Measurements from ENCODE around the gene DDX50. TPM values are rescaled to one million over a fixed set of nuclear protein-coding genes. Genes with fewer than 3 reads are reported as not detected.

DDX50 gene
- total RNA-seq, 1 experiment from 2014 or later: 46.9 TPM

GRCh38 chr10:68857005-68857404 lies 44.1 kb upstream of the DDX50 start:
- no TSS peak for BruUV-seq (replicated peaks)
- ChIA-PET POLR2A (no interaction called here), CTCF (no interaction called here)
- Histone ChIP-seq H3K27me3 (ENCODE audit: control insufficient read depth, insufficient read depth, low read length) (no peaks in the 10 kb centered on the region), H3K27ac (ENCODE audit: low read length) (no peak overlapping the region), H3K4me1 (ENCODE audit: control insufficient read depth, insufficient read depth, low read length) (no peaks in the 10 kb centered on the region), H3K36me3 (ENCODE audit: control insufficient read depth, insufficient read depth, low read length) (no peaks in the 10 kb centered on the region), H3K4me3 (ENCODE audit: low read depth in 2 of 2, low read length in 2 of 2) (no peak overlapping the region), H3K9me3 (ENCODE audit: control insufficient read depth, insufficient read depth, low read depth, low read length) (peaks cover 13% of the 10 kb centered on the region)
- ATAC-seq (no peak), DNase-seq (ENCODE audit: low read depth, low spot score) (no peak)
- TF ChIP-seq REST (IDR thresholded peaks at IDR 0.05; ENCODE audit: insufficient read depth in 1 of 2, low read depth in 2 of 2, low read length in 1 of 2) (no peak), CTCF (IDR thresholded peaks at IDR 0.05) (no peak), SIN3A (IDR thresholded peaks at IDR 0.05; ENCODE audit: borderline replicate concordance, insufficient read depth, low read depth, low read length) (no peak), POLR2AphosphoS5 (IDR thresholded peaks at IDR 0.05; ENCODE audit: low read depth, low read length) (no peak), TCF7L2 (IDR thresholded peaks at IDR 0.05; ENCODE audit: low read depth, low read length) (no peak)
- intact Hi-C loops (cut with micrococcal nuclease; ENCODE audit: unreplicated experiment): no loop called here
- in situ Hi-C loops (cut with HindIII; ENCODE audit: low pct_unique_long_range_greater_than_20kb, low sequenced_read_pairs): no loop called here

- ATAC-seq (no peak), DNase-seq (ENCODE audit: low read depth, low spot score) (no peak)
- POLR2A ChIA-PET: no interaction called here
- Histone ChIP-seq H3K27me3 (ENCODE audit: control insufficient read depth, insufficient read depth, low read length) (no peaks in the 10 kb centered on the region), H3K36me3 (ENCODE audit: control insufficient read depth, insufficient read depth, low read length) (no peaks in the 10 kb centered on the region), H3K9me3 (ENCODE audit: control insufficient read depth, insufficient read depth, low read depth, low read length) (peaks cover 13% of the 10 kb centered on the region), H3K4me1 (ENCODE audit: control insufficient read depth, insufficient read depth, low read length) (no peaks in the 10 kb centered on the region), H3K4me3 (ENCODE audit: low read depth in 2 of 2, low read length in 2 of 2) (no peak overlapping the region), H3K27ac (ENCODE audit: low read length) (no peak overlapping the region)
- no TSS peak for BruUV-seq (replicated peaks)
- TF ChIP-seq REST (IDR thresholded peaks at IDR 0.05; ENCODE audit: insufficient read depth in 1 of 2, low read depth in 2 of 2, low read length in 1 of 2): no peak
- no peak for TF ChIP-seq TCF7L2 (IDR thresholded peaks at IDR 0.05; ENCODE audit: low read depth, low read length)
- no peak for TF ChIP-seq SIN3A (IDR thresholded peaks at IDR 0.05; ENCODE audit: borderline replicate concordance, insufficient read depth, low read depth, low read length)
- no peak for TF ChIP-seq POLR2AphosphoS5 (IDR thresholded peaks at IDR 0.05; ENCODE audit: low read depth, low read length)
- TF ChIP-seq CTCF (IDR thresholded peaks at IDR 0.05): no peak
- CTCF ChIA-PET: no interaction called here
- intact Hi-C loops (cut with micrococcal nuclease; ENCODE audit: unreplicated experiment): no loop called here
- in situ Hi-C loops (cut with HindIII; ENCODE audit: low pct_unique_long_range_greater_than_20kb, low sequenced_read_pairs): no loop called here
These were observed 39.9 kb upstream of the DDX50 start for GRCh38 chr10:68861253-68861652.
